ENCODE data around the gene IMMP1L.

DNA sequence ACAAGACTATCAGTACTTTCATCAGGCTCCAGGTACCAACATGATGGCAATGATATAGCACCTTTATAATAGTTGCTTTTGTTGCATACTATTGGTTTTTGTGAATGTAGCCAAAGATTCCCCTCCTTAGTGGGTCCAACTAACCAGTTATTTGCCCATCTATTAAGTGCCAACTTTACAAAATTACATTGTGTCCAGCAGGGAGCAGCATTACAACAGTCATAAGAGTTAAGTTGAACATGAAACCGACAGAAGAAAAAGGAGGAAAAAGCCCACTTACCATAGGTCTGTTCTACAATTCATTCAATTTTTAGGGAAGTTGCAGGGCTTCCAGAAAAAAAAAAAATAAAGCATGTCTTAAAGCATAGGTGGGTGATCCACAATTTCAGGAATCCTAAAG lies 21.6 kb downstream of the IMMP1L start:
- TF ChIP-seq, protein P1, sequence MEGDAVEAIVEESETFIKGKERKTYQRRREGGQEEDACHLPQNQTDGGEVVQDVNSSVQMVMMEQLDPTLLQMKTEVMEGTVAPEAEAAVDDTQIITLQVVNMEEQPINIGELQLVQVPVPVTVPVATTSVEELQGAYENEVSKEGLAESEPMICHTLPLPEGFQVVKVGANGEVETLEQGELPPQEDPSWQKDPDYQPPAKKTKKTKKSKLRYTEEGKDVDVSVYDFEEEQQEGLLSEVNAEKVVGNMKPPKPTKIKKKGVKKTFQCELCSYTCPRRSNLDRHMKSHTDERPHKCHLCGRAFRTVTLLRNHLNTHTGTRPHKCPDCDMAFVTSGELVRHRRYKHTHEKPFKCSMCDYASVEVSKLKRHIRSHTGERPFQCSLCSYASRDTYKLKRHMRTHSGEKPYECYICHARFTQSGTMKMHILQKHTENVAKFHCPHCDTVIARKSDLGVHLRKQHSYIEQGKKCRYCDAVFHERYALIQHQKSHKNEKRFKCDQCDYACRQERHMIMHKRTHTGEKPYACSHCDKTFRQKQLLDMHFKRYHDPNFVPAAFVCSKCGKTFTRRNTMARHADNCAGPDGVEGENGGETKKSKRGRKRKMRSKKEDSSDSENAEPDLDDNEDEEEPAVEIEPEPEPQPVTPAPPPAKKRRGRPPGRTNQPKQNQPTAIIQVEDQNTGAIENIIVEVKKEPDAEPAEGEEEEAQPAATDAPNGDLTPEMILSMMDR (conservative IDR thresholded peaks at IDR 0.05 in 1 of 2, IDR thresholded peaks at IDR 0.05 in 1 of 2; ENCODE audit: extremely low read depth in 1 of 2, insufficient read depth in 1 of 2, low read depth in 1 of 2, low read length in 2 of 2): peak; percentile 27 to 48
- TF ChIP-seq EZH2 (IDR thresholded peaks at IDR 0.05; ENCODE audit: borderline replicate concordance, low read length): no peak
